IMR-90 (cell line): ENCODE data around the gene NBEA. TPM values are rescaled to one million over a fixed set of nuclear protein-coding genes. Genes with fewer than 3 reads are reported as not detected.

Experiments
- ATAC-seq: fragments of 200-7000 bp; cut with Tn5 transposase; 2 replicates; pipeline ENCODE4 v1.9.1; 2020; ENCODE audit warnings: low read depth, mild to moderate bottlenecking, moderate library complexity
- BruUV-seq: library from RNA; stranded (reverse); fragments of 400-500 nt; replicated peaks from 2 replicates; lab custom pipeline; 2021; lab: Mats Ljungman, UMichigan
- CTCF ChIA-PET: fragments of 300-600 bp; formaldehyde crosslinking; extraction: SDS; loops from one replicate; lab custom pipeline; 2021; ENCODE audit warnings: antibody characterized with exemption; lab: Yijun Ruan, JAX
- POLR2A ChIA-PET: fragments of 300-600 bp; sonication (Branson Sonifier 250); formaldehyde crosslinking; loops from one replicate; lab custom pipeline; 2022; ENCODE audit warnings: antibody characterized with exemption; ENCODE audit not compliant: unreplicated experiment; lab: Charles Lee
- DNase-seq: peaks from one replicate; pipeline ENCODE4 v3.0.0; 2013
- H2AFZ ChIP-seq: replicated peaks from 2 replicates; pipeline ENCODE3; 2013; ENCODE audit warnings: low read length, mild to moderate bottlenecking; ENCODE audit not compliant: poor library complexity
- H2AK5ac ChIP-seq: 2 replicates; pipeline ENCODE4 v1.6.1; 2013; ENCODE audit warnings: low read depth, low read length, inconsistent platforms
- H2AK9ac ChIP-seq: replicated peaks from 2 replicates; pipeline ENCODE3; 2013; ENCODE audit warnings: mild to moderate bottlenecking, low read depth, low read length, moderate library complexity; ENCODE audit not compliant: poor library complexity
- H2BK120ac ChIP-seq: 2 replicates; pipeline ENCODE4 v1.6.1; 2013; ENCODE audit warnings: low read depth, low read length, inconsistent platforms
- H2BK15ac ChIP-seq: 3 replicates; pipeline ENCODE4 v1.6.1; 2013; ENCODE audit warnings: low read depth, low read length, inconsistent platforms
- H2BK20ac ChIP-seq: 2 replicates; pipeline ENCODE4 v1.6.1; 2013; ENCODE audit warnings: low read depth, mild to moderate bottlenecking, inconsistent platforms, low read length, moderate library complexity
- H2BK5ac ChIP-seq: 2 replicates; pipeline ENCODE4 v1.6.1; 2013; ENCODE audit warnings: mild to moderate bottlenecking, low read depth, low read length, inconsistent platforms; ENCODE audit not compliant: poor library complexity, severe bottlenecking
- H3K14ac ChIP-seq: replicated peaks from 2 replicates; pipeline ENCODE4 v1.6.1; 2013; ENCODE audit warnings: low read depth, low read length, inconsistent platforms
- H3K18ac ChIP-seq: 2 replicates; pipeline ENCODE4 v1.6.1; 2013; ENCODE audit warnings: low read depth, low read length, control low read depth
- H3K23ac ChIP-seq: 2 replicates; pipeline ENCODE4 v1.6.1; 2013; ENCODE audit warnings: low read depth, low read length, inconsistent platforms
- H3K27ac ChIP-seq: 2 replicates; pipeline ENCODE4 v1.5.1; 2013; ENCODE audit warnings: mild to moderate bottlenecking, control low read depth, low read length; ENCODE audit not compliant: insufficient read depth
- H3K27me3 ChIP-seq: 2 replicates; pipeline ENCODE4 v1.6.1; 2013; ENCODE audit warnings: low read length; ENCODE audit not compliant: control insufficient read depth, insufficient read depth
- H3K36me3 ChIP-seq: 2 replicates; pipeline ENCODE4 v1.6.1; 2013; ENCODE audit warnings: low read length, mixed read lengths; ENCODE audit not compliant: control insufficient read depth, insufficient read depth
- H3K4ac ChIP-seq: 2 replicates; pipeline ENCODE4 v1.6.1; 2013; ENCODE audit warnings: low read depth, low read length, inconsistent platforms
- H3K4me1 ChIP-seq: 2 replicates; pipeline ENCODE4 v1.6.1; 2013; ENCODE audit warnings: low read length, mixed read lengths; ENCODE audit not compliant: control insufficient read depth, insufficient read depth
- H3K4me2 ChIP-seq: 2 replicates; pipeline ENCODE4 v1.6.1; 2013; ENCODE audit warnings: low read depth, mild to moderate bottlenecking, control low read depth, low read length, moderate library complexity
- H3K4me3 ChIP-seq: 2 replicates; pipeline ENCODE4 v1.5.1; 2013; ENCODE audit warnings: low read depth, mild to moderate bottlenecking, control low read depth, low read length, moderate library complexity; ENCODE audit not compliant: insufficient read depth
- H3K56ac ChIP-seq: 2 replicates; pipeline ENCODE4 v1.6.1; 2013; ENCODE audit warnings: low read length, inconsistent platforms; ENCODE audit not compliant: insufficient read depth; ENCODE audit errors: extremely low read depth
- H3K79me1 ChIP-seq, 2 experiments: 2 replicates each; pipeline ENCODE4 v1.6.1; 2013; ENCODE audit warnings: low read length in 2 of 2, inconsistent platforms in 1 of 2, low read depth in 1 of 2
- H3K9ac ChIP-seq: 2 replicates; pipeline ENCODE4 v1.6.1; 2013; ENCODE audit warnings: low read depth, low read length, control low read depth
- H3K9me1 ChIP-seq: 2 replicates; pipeline ENCODE4 v1.6.1; 2013; ENCODE audit warnings: low read length, inconsistent platforms; ENCODE audit not compliant: insufficient read depth
- H3K9me3 ChIP-seq: 2 replicates; pipeline ENCODE4 v1.6.1; 2013; ENCODE audit warnings: low read length; ENCODE audit not compliant: control insufficient read depth, insufficient read depth
- H4K20me1 ChIP-seq: 2 replicates; pipeline ENCODE4 v1.6.1; 2013; ENCODE audit warnings: low read length, inconsistent platforms; ENCODE audit not compliant: insufficient read depth
- H4K5ac ChIP-seq: 2 replicates; pipeline ENCODE4 v1.6.1; 2013; ENCODE audit warnings: mild to moderate bottlenecking, low read depth, low read length, control low read depth
- H4K8ac ChIP-seq, 2 experiments: 2 replicates each; pipeline ENCODE4 v1.6.1; 2013; ENCODE audit warnings: low read depth in 2 of 2, low read length in 2 of 2, control low read depth in 1 of 2, inconsistent platforms in 1 of 2
- H4K91ac ChIP-seq: 2 replicates; pipeline ENCODE4 v1.6.1; 2013; ENCODE audit warnings: low read depth, low read length, inconsistent platforms; ENCODE audit not compliant: insufficient read depth
- CEBPB ChIP-seq: IDR thresholded peaks from 2 replicates; pipeline ENCODE4 v1.6.1; 2012; ENCODE audit warnings: low read depth, low read length, improper control_type of control experiment
- CHD1 ChIP-seq: IDR thresholded peaks from 2 replicates; pipeline ENCODE4 v1.6.1; 2012; ENCODE audit warnings: low read depth, low read length, improper control_type of control experiment
- WGBS, 2 experiments: methylation state at CpG; one replicate each; pipeline versions ENCODE4 v1.1.5 to v1.1.7; 2013; ENCODE audit warnings: missing lambda C conversion rate in 2 of 2; ENCODE audit not compliant: insufficient read length in 1 of 2; ENCODE audit errors: extremely low coverage in 2 of 2; 5-methylcytosine and 5-hydroxymethylcytosine counted together
- dilution Hi-C: fragments of 300-500 bp; cut with HindIII; formaldehyde crosslinking; loops from one replicate; pipeline ENCODE4 v1.14.3; 2018; ENCODE audit warnings: low sequenced_read_pairs; ENCODE audit not compliant: unreplicated experiment
- in situ Hi-C: fragments of 300-500 bp; cut with MboI; formaldehyde crosslinking; loops from 3 replicates; pipeline ENCODE4 v1.14.3; 2019; ENCODE audit warnings: low sequenced_read_pairs, inconsistent platforms, mixed read lengths
- intact Hi-C: fragments of 100-400 bp; cut with micrococcal nuclease; formaldehyde crosslinking; loops from 2 replicates; pipeline ENCODE4 v1.10.0; 2022
- polyA plus RNA-seq, 3 experiments: library from polyadenylated mRNA; depleted of rRNA; stranded (reverse); fragments of >200 nt; gene quantifications; 2 replicates each; pipeline ENCODE4 v1.2.3, GENCODE V29; 2012; ENCODE audit warnings: low replicate concordance in 1 of 3
- total RNA-seq: library from RNA; depleted of rRNA; stranded (reverse); fragments of >200 nt; gene quantifications from 2 replicates; pipeline ENCODE4 v1.2.3, GENCODE V29; 2012

NBEA gene
- total and polyA plus RNA-seq, 2 of the 4 experiments (the other 2 are of a cell fraction), result 0.82 to 2.2 TPM

DNA sequence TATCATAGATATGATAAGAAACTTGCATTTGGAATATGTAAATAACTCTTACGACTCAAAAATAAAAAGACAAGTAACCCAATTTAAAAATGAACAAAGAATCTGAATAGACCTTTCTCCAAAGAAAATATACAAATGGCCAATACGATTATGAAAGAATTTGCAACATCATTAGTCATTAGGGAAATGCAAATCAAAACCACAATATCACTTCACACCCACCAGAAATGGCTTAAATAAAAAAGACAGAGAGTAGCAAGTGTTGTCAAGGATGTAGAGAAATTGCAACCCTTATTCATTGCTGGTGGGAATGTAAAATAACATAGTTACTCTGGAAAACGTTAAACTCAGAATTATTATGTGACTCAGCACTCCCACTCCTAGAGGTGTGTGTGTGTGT lies 761.0 kb downstream of the NBEA start:
- no peak overlapping the region; the same call in 1 of the 2 replicates for H2AK5ac ChIP-seq
- ChIA-PET CTCF (interaction anchor here (0.7 kb wide), 1 partner anchor 1540 kb away, joined by 3 read pairs; no protein-coding TSS in a partner anchor), POLR2A (no interaction called here)
- H3K27me3 ChIP-seq, result no peaks in the 10 kb centered on the region
- no peak overlapping the region for H3K4ac ChIP-seq
- no peak overlapping the region for H4K91ac ChIP-seq
- no peak overlapping the region for H2AK9ac ChIP-seq
- H3K56ac ChIP-seq, result no peak overlapping the region
- TF ChIP-seq CEBPB, result 0 out of 2 replicates have a peak, but pooled peaks have one; percentile 11
- no peak for TF ChIP-seq CHD1
- no peak overlapping the region for H3K27ac ChIP-seq
- no peaks in the 10 kb centered on the region for H3K36me3 ChIP-seq
- in situ Hi-C loops, result no loop called here
- peak; percentile 8 for DNase-seq
- H4K8ac ChIP-seq, result no peak overlapping the region
- no peak overlapping the region for H3K14ac ChIP-seq
- H2BK20ac ChIP-seq, result no peak overlapping the region
- no peak overlapping the region for H3K18ac ChIP-seq
- no peaks in the 10 kb centered on the region for H4K20me1 ChIP-seq
- H3K9me1 ChIP-seq, result peaks cover 13% of the 10 kb centered on the region
- H3K23ac ChIP-seq, result no peak overlapping the region
- intact Hi-C loops, result no loop called here
- H2AFZ ChIP-seq, result no peak overlapping the region
- BruUV-seq, result no TSS peak
- ATAC-seq, result no peak
- dilution Hi-C loops, result no loop called here
- no peak overlapping the region for H2BK15ac ChIP-seq
- H3K79me1 ChIP-seq, result no peaks in the 10 kb centered on the region
- no peak overlapping the region for H3K4me2 ChIP-seq
- H4K5ac ChIP-seq, result no peak overlapping the region
- H2BK5ac ChIP-seq, result no peak overlapping the region
- no peak overlapping the region for H2BK120ac ChIP-seq
- peaks cover 26% of the 10 kb centered on the region for H3K4me1 ChIP-seq
- no peaks in the 10 kb centered on the region for H3K9me3 ChIP-seq
- H3K4me3 ChIP-seq, result no peak overlapping the region
- H3K9ac ChIP-seq, result no peak overlapping the region
- WGBS, 2 experiments, result no CpG with 5 or more reads among the region's 3 CpGs
